Transverse colon (tissue), 4 donors: ENCODE measurements around the gene ROCK2. TPM values are rescaled to one million over a fixed set of nuclear protein-coding genes. Genes with fewer than 3 reads are reported as not detected.

Source experiments
- DNase-seq: peaks from one replicate; pipeline ENCODE4 v3.0.0-alpha.2; 2019
- H3K27ac ChIP-seq, 4 donors: fragments of 200-600 bp; sonication (generic); 2 replicates each; pipeline ENCODE4 v1.5.1; 2016 to 2018; ENCODE audit warnings: inconsistent platforms in 4 of 4
- H3K27me3 ChIP-seq: fragments of 200-600 bp; sonication (generic); 2 replicates; pipeline ENCODE4 v1.5.1; 2017; ENCODE audit warnings: inconsistent platforms
- H3K36me3 ChIP-seq, 4 donors: fragments of 200-600 bp; sonication (generic); 2 replicates each; pipeline ENCODE4 v1.5.1; 2017 to 2019; ENCODE audit warnings: inconsistent platforms in 4 of 4
- H3K4me1 ChIP-seq, 4 donors: fragments of 200-600 bp; sonication (generic); 2 replicates each; pipeline ENCODE4 v1.5.1; 2017 to 2020; ENCODE audit warnings: inconsistent platforms in 4 of 4
- H3K4me3 ChIP-seq, 4 donors: fragments of 200-600 bp; sonication (generic); 1 replicate in 1 of 4; 2 replicates in 3 of 4; pipeline versions ENCODE4 v1.5.1 to v1.6.1; 2017 to 2019; ENCODE audit warnings: inconsistent platforms in 4 of 4
- H3K9me3 ChIP-seq, 2 donors: fragments of 200-600 bp; sonication (generic); 2 replicates each; pipeline ENCODE4 v1.5.1; 2017 to 2019; ENCODE audit warnings: inconsistent platforms in 2 of 2
- EP300 ChIP-seq: sonication (generic); formaldehyde crosslinking; IDR thresholded peaks from one replicate; pipeline ENCODE4 v1.6.1; 2017; ENCODE audit warnings: antibody characterized with exemption, low read depth
- POLR2A ChIP-seq: fragments of 450-650 bp; IDR thresholded peaks from one replicate; pipeline ENCODE4 v1.6.1; 2016; ENCODE audit warnings: antibody characterized with exemption, mild to moderate bottlenecking, moderate library complexity
- POLR2AphosphoS5 ChIP-seq, 3 donors: sonication (generic); formaldehyde crosslinking; IDR thresholded peaks; one replicate each; pipeline ENCODE4 v1.6.1; 2016; ENCODE audit warnings: antibody characterized with exemption in 3 of 3
- WGBS, 2 donors: methylation state at CpG; one replicate each; pipeline ENCODE4 v1.1.5; 2018; ENCODE audit warnings: low coverage in 1 of 2; 5-methylcytosine and 5-hydroxymethylcytosine counted together
- in situ Hi-C, 4 donors: fragments of 200-750 bp; cut with MboI; loops; one replicate each; pipeline versions ENCODE4 v1.15.0 to v1.15.1; 2017; ENCODE audit warnings: low sequenced_read_pairs in 3 of 4, low pct_ligation_motif_present in 1 of 4, low pct_unique_long_range_greater_than_20kb in 1 of 4
- intact Hi-C: fragments of 100-400 bp; cut with DNase I; formaldehyde crosslinking; loops from one replicate; pipeline ENCODE4 v1.15.1; 2023; ENCODE audit warnings: low total_unique reads
- total RNA-seq, 4 donors: library from RNA; depleted of rRNA; stranded (reverse); fragments of >200 nt; gene quantifications; one replicate each; pipeline ENCODE4 v1.1.0, GENCODE V29; 2016
- TF ChIP-seq, protein P1 (sequence below), 5 experiments: fragments of 200-600 bp in 3 of 5; fragments of 450-650 bp in 2 of 5; sonication (generic) in 3 of 5; IDR thresholded peaks; 1 replicate in 2 of 5; 2 replicates in 3 of 5; pipeline ENCODE4 v1.5.1; 2016 to 2017; ENCODE audit warnings: antibody characterized with exemption in 5 of 5, inconsistent platforms in 3 of 5, mild to moderate bottlenecking in 2 of 5, moderate library complexity in 1 of 5

The ROCK2 gene
- total RNA-seq, 4 donors from 2014 or later = 53.9 to 93.0 (median 74.7) TPM

DNA sequence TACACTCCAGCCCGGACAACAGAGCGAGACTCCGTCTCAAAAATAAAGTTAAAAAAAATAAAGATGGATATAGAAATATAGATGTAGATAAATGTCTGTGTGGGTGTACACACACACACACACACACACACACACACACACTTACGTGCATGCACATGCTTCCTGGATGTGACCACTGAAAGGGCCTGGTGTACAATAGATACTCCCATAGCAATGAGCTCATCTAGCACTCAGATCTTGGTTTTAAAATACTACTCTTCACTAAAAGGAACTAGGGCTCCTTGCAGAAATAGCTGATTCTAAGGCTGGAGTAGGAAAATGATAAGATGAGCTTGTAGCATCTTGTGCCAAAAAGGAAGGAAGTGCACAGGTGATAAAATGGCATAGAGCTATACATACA lies 39.1 kb downstream of the ROCK2 start:
- in situ Hi-C loops = no loop called here
- H3K4me3 ChIP-seq = no peak overlapping the region
- intact Hi-C loops = no loop called here
- no peaks in the 10 kb centered on the region for H3K36me3 ChIP-seq
- H3K4me1 ChIP-seq = peaks cover 0 to 33% (median 10%) of the 10 kb centered on the region in 4 donors
- WGBS, 2 donors = 83% methylated on average over 4 of the region's 4 CpGs; no CpG with 5 or more reads in 1 of the 2 donors
- no peaks in the 10 kb centered on the region for H3K27me3 ChIP-seq
- no peaks in the 10 kb centered on the region for H3K9me3 ChIP-seq
- TF ChIP-seq, protein P1, sequence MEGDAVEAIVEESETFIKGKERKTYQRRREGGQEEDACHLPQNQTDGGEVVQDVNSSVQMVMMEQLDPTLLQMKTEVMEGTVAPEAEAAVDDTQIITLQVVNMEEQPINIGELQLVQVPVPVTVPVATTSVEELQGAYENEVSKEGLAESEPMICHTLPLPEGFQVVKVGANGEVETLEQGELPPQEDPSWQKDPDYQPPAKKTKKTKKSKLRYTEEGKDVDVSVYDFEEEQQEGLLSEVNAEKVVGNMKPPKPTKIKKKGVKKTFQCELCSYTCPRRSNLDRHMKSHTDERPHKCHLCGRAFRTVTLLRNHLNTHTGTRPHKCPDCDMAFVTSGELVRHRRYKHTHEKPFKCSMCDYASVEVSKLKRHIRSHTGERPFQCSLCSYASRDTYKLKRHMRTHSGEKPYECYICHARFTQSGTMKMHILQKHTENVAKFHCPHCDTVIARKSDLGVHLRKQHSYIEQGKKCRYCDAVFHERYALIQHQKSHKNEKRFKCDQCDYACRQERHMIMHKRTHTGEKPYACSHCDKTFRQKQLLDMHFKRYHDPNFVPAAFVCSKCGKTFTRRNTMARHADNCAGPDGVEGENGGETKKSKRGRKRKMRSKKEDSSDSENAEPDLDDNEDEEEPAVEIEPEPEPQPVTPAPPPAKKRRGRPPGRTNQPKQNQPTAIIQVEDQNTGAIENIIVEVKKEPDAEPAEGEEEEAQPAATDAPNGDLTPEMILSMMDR (IDR thresholded peaks at IDR 0.05) = no peak
- peak overlapping the region in 1 of 4 donors; percentile 17 for H3K27ac ChIP-seq
- no peak for DNase-seq

DNA sequence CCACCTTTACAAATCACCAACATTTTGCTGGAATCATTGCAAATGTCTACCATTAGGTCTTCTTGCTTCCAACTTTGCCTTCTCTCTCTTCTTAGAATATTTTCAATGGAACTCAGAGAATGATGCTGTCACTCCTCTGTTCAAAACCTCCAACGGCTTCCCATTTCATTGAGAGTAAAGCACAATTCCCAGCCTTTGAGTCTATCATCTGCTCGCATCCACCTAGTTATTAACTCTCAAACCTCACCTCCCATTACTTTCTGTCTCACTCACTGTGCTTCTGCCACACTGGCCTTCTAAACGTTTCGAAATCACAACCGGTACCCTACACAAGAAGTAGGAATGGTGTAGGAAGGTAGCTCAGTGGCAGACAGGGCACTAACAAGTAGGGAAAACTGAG lies 40.0 kb downstream of the ROCK2 start:
- H3K4me3 ChIP-seq = no peak overlapping the region
- in situ Hi-C loops = no loop called here
- TF ChIP-seq, protein P1 (IDR thresholded peaks at IDR 0.05) = no peak
- TF ChIP-seq EP300 (no peak), POLR2AphosphoS5 (IDR thresholded peaks at IDR 0.05) (no peak), POLR2A (no peak)
- intact Hi-C loops = no loop called here
- no peak overlapping the region for H3K27ac ChIP-seq
- H3K36me3 ChIP-seq = no peaks in the 10 kb centered on the region
- WGBS, 2 donors = 80 to 93% methylated on average over 1 to 5 of the region's 5 CpGs
- peaks cover 0 to 33% (median 10%) of the 10 kb centered on the region in 4 donors for H3K4me1 ChIP-seq
- no peaks in the 10 kb centered on the region for H3K9me3 ChIP-seq
- DNase-seq = no peak
- H3K27me3 ChIP-seq = no peaks in the 10 kb centered on the region

DNA sequence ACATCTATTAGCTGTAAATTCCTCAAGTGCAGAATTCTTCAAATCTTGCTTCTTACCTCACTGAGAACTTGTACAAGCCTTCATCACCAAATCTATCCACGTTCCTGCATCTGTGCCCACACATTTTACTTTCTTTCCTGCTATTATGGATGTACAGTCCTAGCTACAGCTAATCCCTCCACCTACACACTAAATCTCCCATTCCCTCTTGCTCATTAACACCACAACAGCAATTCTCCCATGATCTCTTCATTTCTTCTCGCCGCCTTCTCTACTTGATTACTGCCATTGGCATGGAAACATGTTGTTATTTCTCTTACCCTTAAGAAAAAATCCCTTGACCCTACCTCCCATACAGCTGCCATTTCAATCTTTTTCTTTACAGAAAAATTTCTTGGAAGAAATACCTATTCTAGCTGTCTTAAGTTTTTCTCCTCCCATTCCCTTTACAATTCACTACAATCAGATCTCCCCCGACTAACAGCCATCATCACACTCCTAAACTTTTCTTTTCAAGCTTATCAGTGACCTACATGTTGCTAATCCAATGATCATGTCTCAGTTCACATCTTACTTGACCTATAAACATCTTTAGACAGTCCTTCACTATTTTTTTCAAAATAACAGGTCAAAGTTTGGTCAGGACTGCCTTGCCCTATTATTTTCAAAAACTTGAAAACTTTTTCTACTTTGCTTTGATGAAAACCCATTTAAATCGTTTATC lies 41.0 kb downstream of the ROCK2 start:
- in situ Hi-C loops = no loop called here
- Histone ChIP-seq H3K9me3 (no peaks in the 10 kb centered on the region), H3K4me3 (no peak overlapping the region), H3K27me3 (no peaks in the 10 kb centered on the region), H3K27ac (no peak overlapping the region), H3K4me1 (peaks cover 0 to 33% (median 10%) of the 10 kb centered on the region in 4 donors), H3K36me3 (no peaks in the 10 kb centered on the region)
- WGBS, 2 donors = 87 to 94% methylated on average over 5 of the region's 5 CpGs
- DNase-seq = no peak
- intact Hi-C loops = no loop called here
- TF ChIP-seq POLR2A (no peak), EP300 (no peak), POLR2AphosphoS5 (IDR thresholded peaks at IDR 0.05) (no peak)
- TF ChIP-seq, protein P1 (IDR thresholded peaks at IDR 0.05) = no peak

DNA sequence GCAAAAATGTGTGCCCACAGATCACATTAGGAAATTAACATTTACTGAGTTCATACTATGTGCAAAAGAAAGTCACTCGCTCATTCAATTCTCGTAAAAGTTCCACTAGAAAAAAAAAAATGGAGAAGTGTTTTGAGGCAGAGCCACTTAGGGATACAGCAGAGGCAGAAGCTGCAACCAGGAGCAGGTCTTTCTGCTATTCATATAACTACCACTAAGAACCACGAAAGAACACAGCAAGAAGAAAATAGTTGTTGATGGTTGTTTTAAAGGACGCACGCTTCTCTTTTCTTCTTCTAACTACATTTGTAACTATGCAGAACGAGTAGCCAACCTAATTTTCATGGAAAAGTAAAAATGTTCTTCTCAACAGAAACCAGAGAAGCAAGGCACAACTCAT lies 45.0 kb downstream of the ROCK2 start:
- no peak overlapping the region for H3K4me3 ChIP-seq
- intact Hi-C loops (no loop called here), in situ Hi-C loops (no loop called here)
- peaks cover 0 to 17% (median 0%) of the 10 kb centered on the region in 4 donors for H3K4me1 ChIP-seq
- H3K27me3 ChIP-seq = no peaks in the 10 kb centered on the region
- no peak for TF ChIP-seq POLR2AphosphoS5 (IDR thresholded peaks at IDR 0.05)
- no peak for TF ChIP-seq POLR2A
- no peak for TF ChIP-seq EP300
- TF ChIP-seq, protein P1 (IDR thresholded peaks at IDR 0.05) = no peak
- H3K36me3 ChIP-seq = no peaks in the 10 kb centered on the region
- no peak overlapping the region for H3K27ac ChIP-seq
- no peak for DNase-seq
- WGBS, 2 donors = 82 to 87% methylated on average over 6 of the region's 6 CpGs
- no peaks in the 10 kb centered on the region for H3K9me3 ChIP-seq
